Measurements from ENCODE around the gene SLC25A27.

The SLC25A27 gene

DNA sequence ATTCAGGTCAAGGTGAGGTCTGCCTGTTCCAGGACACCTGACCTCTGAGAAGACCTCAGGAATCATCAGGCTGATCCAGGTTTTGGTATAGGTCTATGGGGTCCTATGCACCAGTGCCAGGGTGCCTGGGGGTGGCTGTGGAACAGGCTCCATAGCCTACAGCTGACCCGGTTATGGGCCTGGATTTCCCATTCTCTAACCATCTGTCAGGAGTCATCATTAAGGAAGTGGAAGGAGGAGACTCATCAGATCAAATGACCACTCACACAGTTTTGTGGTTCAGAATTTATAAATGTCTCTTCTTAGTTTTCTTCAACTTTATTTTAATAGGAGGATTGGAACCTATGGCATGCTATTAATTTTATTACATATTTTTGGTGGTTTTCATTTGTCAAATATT, 67.6 kb downstream of the SLC25A27 start:
- DNase-seq, result no peak
